Stimulated activated CD8-positive, alpha-beta memory T cell treated with anti-CD3 and anti-CD28 coated beads, Interleukin-7, amount 100 ng/mL, for 48 hours (primary cell): Measurements from ENCODE around the gene CYP2C8.
"Not testable (repeated sequence)": the region's sequence is repeated elsewhere in the genome, so short reads cannot be mapped to it uniquely, and the experiment has no call there.

ENCODE experiments used
- DNase-seq, 2 donors: peaks; one replicate each; pipeline ENCODE4 v3.0.0-alpha.2; 2020; ENCODE audit warnings: low read depth in 1 of 2; ENCODE audit errors: extremely low read depth in 1 of 2

CYP2C8 gene

DNA sequence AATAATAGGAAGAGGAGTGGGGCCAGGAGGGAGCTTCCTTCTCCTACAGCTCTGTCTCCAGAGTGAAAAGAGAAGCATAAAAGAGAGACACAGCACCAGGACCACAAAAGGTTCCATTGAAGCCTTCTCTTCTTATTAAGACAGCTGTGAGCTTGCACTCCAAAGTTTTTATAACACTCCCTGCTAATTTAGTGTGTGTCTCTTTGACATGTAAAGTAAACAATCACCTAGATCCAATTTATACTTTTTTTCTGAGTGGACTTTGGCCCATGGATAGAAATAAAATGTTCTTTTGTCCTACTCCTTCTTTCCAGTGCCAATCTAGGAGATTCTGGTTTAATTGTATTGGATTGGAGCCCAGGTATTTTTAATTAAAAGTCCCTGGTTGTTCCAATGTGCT lies at the start of gene CYP2C8:
Gene CYP2C8, minus strand, starts transcription at position 212 of the 400 bp plus-strand sequence. Its CDS starts 95 bp downstream, at position 117.
- no peak for DNase-seq

DNA sequence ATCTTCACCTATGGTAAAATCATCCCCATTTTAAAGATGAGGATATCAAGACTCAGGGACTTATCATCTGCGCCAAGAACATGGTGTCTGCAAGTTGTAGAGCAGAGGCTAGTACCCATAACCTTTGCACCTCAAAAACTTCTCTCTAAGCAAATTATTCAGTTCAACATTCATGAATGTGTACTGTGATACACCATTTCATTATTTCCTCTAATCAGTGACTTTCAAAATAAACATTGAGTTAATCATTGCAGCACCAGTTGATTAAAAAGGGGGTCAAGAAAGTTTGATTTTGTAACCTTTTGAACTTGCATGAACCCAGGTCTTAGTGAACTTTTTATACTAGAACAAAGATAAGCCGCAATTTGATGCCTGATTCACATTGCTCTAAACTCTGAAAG lies 47.6 kb upstream of the CYP2C8 start:
- DNase-seq = no peak

DNA sequence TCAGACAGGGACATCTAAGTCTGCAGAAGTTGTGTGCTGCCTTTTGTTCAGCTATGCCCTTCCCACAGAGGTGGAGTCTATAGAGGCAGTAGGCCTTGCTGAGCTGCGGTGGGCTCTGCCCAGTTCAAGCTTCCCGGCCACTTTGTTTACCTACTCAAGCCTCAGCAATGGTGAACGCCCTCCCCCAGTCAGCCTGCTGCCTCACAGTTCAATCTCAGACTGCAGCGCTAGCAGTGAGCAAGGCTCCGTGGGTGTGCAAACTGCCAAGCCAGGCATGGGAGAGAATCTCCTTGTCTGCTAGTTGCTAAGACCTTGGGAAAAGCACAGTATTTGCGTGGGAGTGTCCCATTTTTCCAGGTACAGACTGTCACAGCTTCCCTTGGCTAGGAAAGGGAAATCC lies 41.5 kb upstream of the CYP2C8 start:
- DNase-seq = not testable (repeated sequence)

DNA sequence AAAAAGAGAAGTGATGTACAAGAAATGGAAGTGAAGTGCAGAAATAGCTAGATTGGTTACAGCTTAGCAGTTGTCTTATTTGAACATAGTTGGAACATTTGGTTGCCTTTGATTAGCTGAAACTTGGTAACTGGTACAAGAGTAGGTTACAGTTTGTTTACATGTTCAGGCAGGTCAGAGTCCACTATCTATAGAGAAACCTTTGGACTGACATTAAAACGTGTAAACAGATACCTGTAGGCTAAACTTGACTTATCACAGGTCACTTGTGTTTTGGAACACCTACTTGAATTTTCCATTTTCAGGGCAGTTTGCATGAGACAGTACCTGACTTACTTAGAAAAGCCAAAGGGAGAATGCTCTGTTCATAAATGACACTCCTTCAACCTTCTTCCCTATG lies 28.5 kb upstream of the CYP2C8 start:
- no peak for DNase-seq

DNA sequence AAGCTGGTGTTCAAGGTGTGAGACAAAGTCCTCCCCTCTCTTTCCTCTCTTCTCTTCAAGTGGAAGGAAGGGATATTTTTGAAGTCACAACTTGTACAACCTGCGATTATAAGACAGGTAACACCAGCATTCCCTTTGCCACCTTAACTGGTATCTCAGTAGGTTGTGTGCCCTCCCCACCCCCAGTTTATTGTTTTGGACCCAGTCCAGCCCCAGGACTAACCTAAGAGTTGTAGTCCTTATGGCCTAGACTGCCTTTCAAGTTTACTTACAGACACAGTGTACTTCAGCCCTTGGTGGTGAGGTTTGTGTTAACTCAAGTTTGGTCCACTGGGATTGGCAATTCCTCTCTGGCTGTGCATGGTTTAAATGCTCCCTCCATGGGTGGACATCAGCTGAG lies 26.8 kb upstream of the CYP2C8 start:
- no peak for DNase-seq

DNA sequence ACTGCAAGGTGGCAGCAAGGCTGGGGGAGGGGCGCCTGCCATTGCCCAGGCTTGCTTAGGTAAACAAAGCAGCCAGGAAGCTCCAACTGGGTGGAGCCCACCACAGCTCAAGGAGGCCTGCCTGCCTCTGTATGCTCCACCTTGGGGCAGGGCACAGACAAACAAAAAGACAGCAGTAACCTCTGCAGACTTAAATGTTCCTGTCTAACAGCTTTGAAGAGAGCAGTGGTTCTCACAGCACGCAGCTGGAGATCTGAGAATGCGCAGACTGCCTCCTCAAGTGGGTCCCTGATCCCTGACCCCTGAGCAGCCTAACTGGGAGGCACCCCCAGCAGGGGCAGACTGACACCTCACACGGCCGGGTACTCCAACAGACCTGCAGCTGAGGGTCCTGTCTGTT lies 10.3 kb upstream of the CYP2C8 start:
- not testable (repeated sequence) for DNase-seq

DNA sequence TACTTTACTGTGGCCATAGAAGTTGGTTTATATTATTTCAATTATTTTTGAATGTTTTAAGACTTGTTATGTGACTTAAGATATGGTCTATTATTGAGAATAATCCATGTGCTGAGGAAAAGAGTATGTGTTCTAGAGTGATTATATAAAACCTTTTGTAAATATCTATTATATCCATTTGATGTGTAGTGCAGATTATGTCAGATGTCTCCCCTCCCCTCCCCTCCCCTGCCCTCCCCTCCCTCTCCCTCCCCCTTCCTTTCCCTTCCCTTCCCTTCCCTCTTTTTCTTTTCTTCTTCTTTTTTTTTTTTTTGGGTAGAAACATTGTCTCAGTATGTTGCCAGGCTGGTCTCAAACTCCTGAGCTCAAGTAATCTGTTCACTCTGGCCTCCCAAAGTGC lies 8.3 kb upstream of the CYP2C8 start:
- no peak for DNase-seq

DNA sequence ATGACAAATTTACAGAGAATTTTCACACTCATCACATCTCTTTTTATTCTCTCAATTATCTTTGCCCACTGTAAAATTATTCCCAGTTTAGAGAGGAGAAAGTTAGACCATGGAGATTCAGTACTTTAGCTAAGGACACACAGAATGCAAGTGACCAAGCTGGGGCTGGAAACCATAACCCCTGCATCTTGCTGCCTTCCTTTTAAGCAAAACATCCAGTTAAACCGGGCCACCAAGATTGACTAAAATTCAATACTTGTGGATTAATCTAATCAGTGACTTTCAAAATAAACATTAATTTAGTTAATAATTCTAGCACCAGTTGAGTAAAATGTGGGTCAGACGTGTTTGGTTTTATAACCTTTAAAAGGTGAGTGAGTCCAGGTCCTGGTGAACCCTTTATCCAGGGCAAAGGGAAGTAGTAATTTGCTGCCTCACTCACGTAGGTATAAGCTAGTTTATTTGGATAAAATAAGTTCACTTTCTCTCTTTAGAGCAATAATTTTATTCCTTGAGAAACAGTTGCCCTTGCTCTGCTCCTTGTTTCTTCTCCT lies 1.9 kb upstream of the CYP2C8 start:
- DNase-seq = no peak

DNA sequence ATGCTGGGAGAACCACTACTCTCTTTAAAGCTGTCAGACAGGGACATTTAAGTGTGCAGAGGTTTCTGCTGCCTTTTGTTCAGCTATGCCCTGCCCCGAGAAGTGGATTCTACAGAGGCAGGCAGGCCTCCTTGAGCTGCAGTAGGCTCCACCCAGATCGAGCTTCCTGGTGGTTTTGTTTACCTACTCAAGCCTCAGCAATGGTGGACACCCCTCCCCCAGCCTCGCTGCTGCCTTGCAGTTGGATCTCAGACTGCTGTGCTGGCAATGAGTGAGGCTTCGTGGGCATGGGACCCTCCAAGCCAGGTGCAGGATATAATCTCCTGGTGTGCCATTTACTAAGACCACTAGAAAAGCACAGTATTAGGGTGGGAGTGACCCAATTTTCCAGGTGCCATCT lies 5.2 kb downstream of the CYP2C8 start:
- DNase-seq = not testable (repeated sequence)

DNA sequence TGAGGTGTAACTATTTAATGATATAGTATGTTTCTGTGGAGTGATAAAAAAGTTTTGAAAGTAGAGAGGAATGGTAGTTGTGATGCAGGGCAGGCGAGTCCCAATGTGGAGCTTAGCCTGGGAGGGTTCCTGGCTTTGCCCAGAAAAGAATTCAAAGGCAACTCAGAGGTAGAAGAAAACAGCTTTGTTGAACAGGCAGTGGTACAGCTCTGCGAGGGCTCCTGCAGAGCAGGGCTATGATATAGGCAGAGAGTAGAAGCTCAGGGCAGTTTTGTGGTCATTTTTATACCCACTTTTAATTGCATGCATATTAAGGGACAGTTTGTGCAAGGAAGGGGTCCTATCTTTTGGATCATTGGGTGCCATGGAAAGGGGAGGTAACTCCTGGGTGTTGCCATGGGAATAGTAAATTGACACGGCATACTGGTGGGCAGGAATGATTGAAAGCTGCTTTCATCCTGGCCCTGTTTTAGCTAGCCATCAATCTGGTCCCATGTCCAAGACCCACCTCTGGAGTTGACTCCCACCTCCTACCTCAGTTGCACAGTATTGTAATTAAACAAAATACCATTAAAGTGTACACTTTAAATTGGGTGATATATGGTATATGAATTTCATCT lies 12.4 kb downstream of the CYP2C8 start:
- DNase-seq = no peak

DNA sequence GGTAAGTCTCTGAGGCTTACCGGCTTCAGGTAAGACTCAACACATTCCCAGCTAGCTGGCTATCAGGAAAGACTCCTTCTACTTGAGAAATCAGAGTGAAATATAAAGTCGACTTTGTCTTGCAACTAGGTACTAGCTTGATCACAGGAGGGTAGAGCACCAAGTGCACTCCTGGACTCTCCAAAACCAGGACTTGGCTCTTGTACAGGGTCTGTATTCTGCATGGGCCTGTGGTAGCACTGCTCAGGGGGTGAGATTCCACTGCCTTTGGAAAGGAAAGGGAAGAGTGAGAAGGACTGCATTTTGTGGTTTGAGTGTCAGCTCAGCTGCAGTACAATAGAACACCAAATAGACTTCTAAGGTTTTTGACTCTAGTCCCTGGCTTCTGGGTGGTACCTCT lies 19.4 kb downstream of the CYP2C8 start:
- no peak for DNase-seq

DNA sequence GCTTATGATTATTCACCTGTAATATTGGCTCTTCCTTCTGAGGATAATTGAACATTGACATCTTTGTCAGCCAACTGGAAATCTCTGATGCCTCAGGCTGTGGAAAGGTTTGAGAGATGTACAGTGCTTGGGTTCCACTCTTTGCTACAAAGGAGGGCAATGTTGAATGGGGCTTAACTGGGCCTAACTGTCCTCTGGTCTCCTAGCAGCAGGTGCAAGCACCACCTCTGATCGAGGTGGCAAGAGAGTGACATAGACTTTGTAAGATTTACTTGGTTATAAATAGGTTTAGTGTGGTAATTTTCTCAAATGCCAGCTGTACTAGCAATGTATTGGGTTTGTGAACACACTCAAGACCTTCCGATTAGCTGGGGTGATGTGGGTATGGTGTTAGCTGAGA lies 21.1 kb downstream of the CYP2C8 start:
- DNase-seq = no peak

DNA sequence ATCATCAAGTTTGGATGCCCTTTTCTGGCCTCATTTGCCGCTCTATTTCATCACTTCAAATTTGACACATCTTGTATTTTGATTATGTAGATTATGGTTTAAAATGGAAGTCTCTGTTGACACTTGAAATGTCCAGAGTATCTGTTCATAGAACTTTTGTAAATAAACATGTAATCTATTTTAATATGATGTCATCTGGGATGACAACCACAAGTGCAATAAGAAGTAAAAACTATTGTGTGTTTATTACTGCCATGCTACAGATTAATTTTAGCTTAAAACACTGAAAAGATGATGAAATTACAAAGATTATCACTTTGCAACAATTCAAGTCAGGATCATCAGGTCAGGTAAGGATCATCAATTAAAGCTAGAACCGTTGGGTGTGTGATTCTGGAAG lies 30.0 kb downstream of the CYP2C8 start:
- DNase-seq = no peak

DNA sequence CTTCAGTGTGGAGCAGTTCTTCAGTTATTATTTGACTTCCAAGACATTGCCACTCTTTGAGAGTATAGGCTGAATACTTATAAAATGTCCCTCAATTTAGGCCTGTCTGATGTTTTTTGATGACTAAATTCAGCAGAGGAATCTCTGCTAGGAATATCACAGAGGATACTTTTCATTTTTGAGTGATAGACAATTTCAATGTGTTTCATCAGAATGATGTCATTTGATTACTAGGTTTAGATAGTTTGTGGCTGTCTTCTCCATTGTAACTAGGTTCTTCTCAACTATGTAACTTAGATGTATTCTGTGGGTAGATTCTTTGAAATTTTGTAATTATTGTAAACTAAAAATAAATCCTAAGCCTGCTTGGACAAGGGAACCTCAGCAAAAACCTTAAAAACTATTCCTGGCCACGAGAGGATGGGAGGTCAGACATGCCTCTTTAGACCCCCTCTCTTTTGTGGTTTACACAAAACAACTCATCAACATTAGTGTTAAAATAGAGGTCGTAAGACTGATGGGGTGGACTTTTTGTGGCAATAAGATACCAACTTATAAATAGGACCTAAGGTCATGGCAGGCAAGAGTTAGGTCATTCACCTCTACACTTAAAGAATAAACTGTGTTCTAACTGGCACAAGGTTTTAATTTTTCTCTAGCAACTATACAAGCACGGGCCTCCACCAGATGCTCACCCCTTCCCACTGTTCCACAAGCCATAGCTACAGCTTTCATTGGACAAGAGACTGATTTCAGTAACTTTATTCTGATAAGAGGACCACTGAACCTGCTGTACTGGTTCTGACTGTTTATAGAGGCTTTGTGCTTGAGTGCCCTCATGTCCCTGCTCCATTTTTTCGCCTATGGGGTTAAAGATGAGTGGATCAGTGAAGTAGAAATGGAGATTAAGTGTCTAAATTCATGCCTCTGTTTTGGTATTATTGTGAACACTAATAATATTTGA lies 33.7 kb downstream of the CYP2C8 start:
- DNase-seq = no peak

DNA sequence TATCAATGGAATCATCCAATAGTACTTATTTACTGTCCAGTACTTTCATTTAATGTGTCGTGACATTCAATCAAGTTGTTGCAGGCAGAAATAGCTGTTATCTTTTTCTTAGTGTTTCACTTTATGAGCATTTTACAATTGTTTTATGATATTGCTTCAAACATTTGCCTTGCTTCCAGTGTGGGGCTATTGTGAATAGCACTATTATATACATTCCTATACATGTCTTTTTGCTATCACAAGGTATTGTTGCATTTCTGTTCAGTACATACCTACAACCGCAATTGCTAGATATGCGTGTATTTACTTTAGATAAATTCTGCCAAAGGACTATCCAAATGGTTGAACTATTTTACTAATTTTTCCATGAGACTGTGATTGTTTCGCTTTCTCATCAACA lies 34.9 kb downstream of the CYP2C8 start:
- DNase-seq = no peak

DNA sequence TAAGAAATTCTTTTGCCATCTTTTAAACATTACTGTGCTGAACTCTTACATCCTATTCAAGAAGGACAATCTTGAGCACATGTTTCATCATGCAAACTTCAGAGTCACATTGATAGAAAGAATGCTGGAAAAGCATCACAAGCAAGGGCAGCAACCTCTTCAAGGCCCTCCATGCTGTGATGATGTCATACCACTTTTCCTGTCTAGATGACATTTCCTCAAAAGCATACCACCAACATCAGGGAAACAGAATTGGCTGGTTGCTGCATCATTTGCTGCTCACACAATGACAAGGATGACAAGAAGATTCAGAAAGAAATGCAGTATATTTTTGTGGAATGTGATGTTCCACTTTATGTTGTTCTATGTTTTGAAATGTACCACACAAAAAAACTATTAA lies 37.6 kb downstream of the CYP2C8 start:
- no peak for DNase-seq

DNA sequence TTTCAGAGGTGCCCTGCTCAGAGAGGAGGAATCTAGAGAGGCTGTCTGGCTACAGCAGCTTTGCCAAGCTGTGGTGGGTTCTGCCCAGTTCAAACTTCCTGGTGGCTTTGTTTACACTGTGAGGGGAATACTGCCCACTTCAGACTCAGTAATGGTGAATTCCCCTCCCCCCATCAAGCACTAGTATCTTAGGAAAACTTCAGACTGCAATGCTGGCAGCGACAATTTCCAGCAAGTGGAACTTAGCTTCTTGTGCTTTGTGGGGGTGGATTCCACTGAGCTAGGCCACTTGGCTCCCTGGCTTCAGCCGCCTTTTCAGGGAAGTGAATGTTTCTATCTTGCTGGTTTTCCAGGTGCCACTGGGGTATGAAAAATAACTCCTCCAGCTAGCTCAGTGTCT lies 42.8 kb downstream of the CYP2C8 start:
- DNase-seq = no peak

DNA sequence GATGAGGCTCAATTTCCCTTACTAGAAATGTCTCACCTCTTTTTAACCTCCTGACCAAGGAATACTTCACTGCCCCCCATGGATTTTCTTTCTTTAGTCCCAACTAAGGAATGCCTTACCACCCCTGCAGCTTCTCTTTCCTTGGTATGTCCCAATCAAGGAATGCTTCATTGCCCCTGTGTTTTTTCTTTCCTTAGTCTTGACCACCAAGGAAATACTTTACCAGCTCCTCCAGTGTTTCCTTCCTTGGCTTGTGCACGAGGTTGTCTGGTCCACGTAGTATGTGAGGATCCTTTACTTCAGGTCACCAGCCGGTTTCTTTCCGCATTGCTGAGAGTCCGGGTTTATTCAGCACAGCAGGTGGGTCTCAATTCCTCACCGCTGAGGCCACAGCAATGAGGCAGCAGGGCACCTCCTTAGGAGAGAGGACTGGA lies 71.5 kb downstream of the CYP2C8 start:
- no peak for DNase-seq

DNA sequence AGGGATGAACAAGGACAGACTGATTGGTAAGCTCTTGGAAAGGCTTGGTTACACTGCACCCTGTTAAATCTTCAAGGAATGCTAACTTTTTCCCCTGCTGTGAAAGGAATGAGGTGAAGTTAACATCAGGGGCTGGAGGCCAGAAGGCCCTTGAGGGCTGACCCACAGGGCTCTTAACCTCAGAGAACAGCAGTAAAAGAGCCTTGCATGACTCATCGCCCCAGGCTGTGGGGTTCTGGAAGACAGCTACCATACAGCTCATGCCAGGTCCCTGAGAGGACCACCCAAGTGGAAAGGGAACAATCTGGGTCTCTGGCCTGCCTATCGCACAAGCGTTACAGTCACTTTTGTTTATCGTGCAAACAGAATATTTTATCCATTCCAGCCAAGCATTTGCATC lies 76.5 kb downstream of the CYP2C8 start:
- DNase-seq = no peak

DNA sequence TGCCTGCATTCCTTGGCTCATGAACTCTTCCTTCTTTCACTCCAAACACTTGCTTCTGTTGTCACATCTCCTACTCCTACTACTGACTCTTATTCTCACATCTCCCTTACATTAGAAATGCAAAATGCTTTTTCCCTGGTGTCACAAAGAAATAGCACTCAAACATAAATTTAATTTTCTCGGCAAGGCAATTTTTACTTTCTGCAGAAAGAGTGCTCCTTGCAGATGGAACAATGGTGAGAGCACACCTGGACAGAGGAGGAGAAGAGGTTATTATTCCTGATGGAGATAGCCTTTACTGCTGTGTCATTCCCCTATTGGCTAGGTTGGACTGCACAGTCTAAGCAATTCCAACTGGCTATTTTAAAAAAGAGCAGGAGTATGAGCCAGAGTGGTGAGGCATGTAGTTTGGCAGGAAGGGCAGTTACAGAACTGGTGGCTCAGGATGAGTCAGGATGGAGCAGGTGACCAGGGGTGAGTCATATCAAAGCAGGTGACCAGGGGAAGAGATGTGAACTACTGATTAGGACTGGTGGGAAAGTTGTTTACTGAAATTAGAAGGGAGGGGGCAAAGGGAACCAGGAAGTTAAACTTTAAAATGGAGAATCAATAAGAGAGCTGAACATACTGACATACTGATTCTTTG lies 77.9 kb downstream of the CYP2C8 start:
- no peak for DNase-seq

DNA sequence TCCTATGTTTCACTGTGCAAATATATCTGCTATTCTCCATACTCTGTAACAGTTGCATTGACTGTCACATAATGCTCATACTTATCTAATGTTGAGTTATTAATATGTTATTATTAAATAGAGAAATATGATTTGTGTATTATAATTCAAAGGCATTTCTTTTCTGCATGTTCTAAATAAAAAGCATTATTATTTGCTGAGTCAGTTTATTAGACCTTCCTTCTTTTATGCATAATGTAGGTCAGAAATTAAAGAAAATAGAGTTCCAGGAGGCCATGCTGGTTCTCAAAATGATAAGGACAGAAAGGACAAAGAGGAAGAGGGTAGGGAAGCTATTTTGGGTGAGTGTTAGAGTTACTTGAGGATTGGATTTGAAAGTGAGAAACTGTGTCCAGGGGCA lies 80.1 kb downstream of the CYP2C8 start:
- DNase-seq = no peak
